ENCODE results near the gene SMAD6.

DNA sequence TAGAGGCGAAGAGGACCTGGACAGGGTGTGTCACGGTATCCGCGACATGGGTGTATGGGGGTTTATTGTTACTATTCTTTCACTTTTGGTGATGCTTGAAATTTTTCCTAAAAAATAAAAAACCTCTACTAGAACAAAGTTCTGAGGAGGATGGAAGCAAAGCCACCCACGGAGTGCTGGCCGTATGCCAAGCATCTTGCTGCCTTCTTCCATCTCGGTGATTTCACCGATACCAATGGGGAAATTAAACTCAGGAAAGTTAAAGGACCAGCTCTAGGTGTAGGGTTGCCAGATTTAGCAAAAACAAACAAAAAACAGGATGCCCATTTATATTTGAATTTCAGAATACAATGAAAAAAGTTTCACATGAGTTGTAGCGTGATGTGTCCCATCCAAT is 33.9 kb downstream of the SMAD6 start:
- TF ChIP-seq, protein P1, sequence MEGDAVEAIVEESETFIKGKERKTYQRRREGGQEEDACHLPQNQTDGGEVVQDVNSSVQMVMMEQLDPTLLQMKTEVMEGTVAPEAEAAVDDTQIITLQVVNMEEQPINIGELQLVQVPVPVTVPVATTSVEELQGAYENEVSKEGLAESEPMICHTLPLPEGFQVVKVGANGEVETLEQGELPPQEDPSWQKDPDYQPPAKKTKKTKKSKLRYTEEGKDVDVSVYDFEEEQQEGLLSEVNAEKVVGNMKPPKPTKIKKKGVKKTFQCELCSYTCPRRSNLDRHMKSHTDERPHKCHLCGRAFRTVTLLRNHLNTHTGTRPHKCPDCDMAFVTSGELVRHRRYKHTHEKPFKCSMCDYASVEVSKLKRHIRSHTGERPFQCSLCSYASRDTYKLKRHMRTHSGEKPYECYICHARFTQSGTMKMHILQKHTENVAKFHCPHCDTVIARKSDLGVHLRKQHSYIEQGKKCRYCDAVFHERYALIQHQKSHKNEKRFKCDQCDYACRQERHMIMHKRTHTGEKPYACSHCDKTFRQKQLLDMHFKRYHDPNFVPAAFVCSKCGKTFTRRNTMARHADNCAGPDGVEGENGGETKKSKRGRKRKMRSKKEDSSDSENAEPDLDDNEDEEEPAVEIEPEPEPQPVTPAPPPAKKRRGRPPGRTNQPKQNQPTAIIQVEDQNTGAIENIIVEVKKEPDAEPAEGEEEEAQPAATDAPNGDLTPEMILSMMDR (IDR thresholded peaks at IDR 0.05) = no peak
- TF ChIP-seq POLR2A (IDR thresholded peaks at IDR 0.05) = no peak
